HepG2 (cell line): ENCODE data around the gene PALMD. TPM values are rescaled to one million over a fixed set of nuclear protein-coding genes. Genes with fewer than 3 reads are reported as not detected.

Experiments
- CEBPG ChIP-seq: IDR thresholded peaks from 2 replicates; pipeline ENCODE4 v1.6.1; 2016
- DNMT3B ChIP-seq: conservative IDR thresholded peaks from 2 replicates; pipeline ENCODE4 v1.6.1; 2016; ENCODE audit warnings: missing biosample characterization, control low read depth
- HIVEP1 ChIP-seq: sonication (generic); formaldehyde crosslinking; IDR thresholded peaks from 2 replicates; pipeline ENCODE4 v1.4.0; 2020; ENCODE audit warnings: mild to moderate bottlenecking, missing genetic modification reagents
- HNRNPL ChIP-seq: fragments of 200-400 bp; formaldehyde crosslinking; IDR thresholded peaks from 2 replicates; pipeline ENCODE4 v1.6.1; 2017; ENCODE audit warnings: mild to moderate bottlenecking, low read depth, low read length
- IKZF5 ChIP-seq: IDR thresholded peaks from 2 replicates; pipeline ENCODE4 v1.6.1; 2018; ENCODE audit warnings: missing genetic modification reagents, mild to moderate bottlenecking, missing compliant biosample characterization
- LRRFIP1 ChIP-seq: sonication (generic); formaldehyde crosslinking; conservative IDR thresholded peaks from 2 replicates; pipeline ENCODE4 v1.4.0; 2020; ENCODE audit warnings: missing genetic modification reagents
- NFYC ChIP-seq: IDR thresholded peaks from 2 replicates; pipeline ENCODE4 v1.6.1; 2016; ENCODE audit warnings: missing genetic modification reagents, missing compliant biosample characterization
- NR1H2 ChIP-seq: sonication (generic); formaldehyde crosslinking; IDR thresholded peaks from 2 replicates; pipeline ENCODE4 v1.8.1; 2022; ENCODE audit warnings: low read depth, missing genetic modification reagents, borderline replicate concordance
- PHF5A ChIP-seq: IDR thresholded peaks from one replicate; pipeline ENCODE4 v1.6.1; 2018; ENCODE audit warnings: low read depth, missing genetic modification reagents; ENCODE audit not compliant: unreplicated experiment
- REPIN1 ChIP-seq: sonication (generic); formaldehyde crosslinking; IDR thresholded peaks from 2 replicates; pipeline ENCODE4 v1.8.0; 2022; ENCODE audit warnings: missing genetic modification reagents, low read depth, mild to moderate bottlenecking, borderline replicate concordance
- SATB2 ChIP-seq: sonication (generic); formaldehyde crosslinking; IDR thresholded peaks from 2 replicates; pipeline ENCODE4 v1.5.0; 2020; ENCODE audit warnings: missing genetic modification reagents
- SMAD9 ChIP-seq: sonication (generic); formaldehyde crosslinking; IDR thresholded peaks from 2 replicates; pipeline ENCODE4 v1.5.1; 2020; ENCODE audit warnings: mild to moderate bottlenecking, missing genetic modification reagents
- SNAPC5 ChIP-seq: sonication (generic); formaldehyde crosslinking; IDR thresholded peaks from 2 replicates; pipeline ENCODE4 v1.8.1; 2023; ENCODE audit warnings: mild to moderate bottlenecking, missing genetic modification reagents, borderline replicate concordance
- SRY ChIP-seq: sonication (generic); formaldehyde crosslinking; IDR thresholded peaks from 2 replicates; pipeline ENCODE4 v1.8.0; 2022; ENCODE audit warnings: mild to moderate bottlenecking, missing genetic modification reagents
- ZBTB14 ChIP-seq: sonication (generic); formaldehyde crosslinking; IDR thresholded peaks from 2 replicates; pipeline ENCODE4 v1.4.0; 2020; ENCODE audit warnings: missing genetic modification reagents
- ZBTB37 ChIP-seq: sonication (generic); formaldehyde crosslinking; IDR thresholded peaks from 2 replicates; pipeline ENCODE4 v1.4.0; 2020; ENCODE audit warnings: mild to moderate bottlenecking, missing genetic modification reagents
- ZFX ChIP-seq: sonication (generic); formaldehyde crosslinking; IDR thresholded peaks from 2 replicates; pipeline ENCODE4 v1.4.0; 2020; ENCODE audit warnings: mild to moderate bottlenecking, low read depth, missing genetic modification reagents, moderate library complexity
- ZFYVE20 ChIP-seq: sonication (generic); formaldehyde crosslinking; IDR thresholded peaks from 2 replicates; pipeline ENCODE4 v1.8.0; 2023; ENCODE audit warnings: low read depth, mild to moderate bottlenecking, moderate library complexity, missing genetic modification reagents, borderline replicate concordance
- ZKSCAN5 ChIP-seq: sonication (generic); formaldehyde crosslinking; IDR thresholded peaks from 2 replicates; pipeline ENCODE4 v1.5.1; 2020; ENCODE audit warnings: mild to moderate bottlenecking, missing genetic modification reagents
- ZNF256 ChIP-seq: sonication (generic); formaldehyde crosslinking; conservative IDR thresholded peaks from 2 replicates; pipeline ENCODE4 v1.4.0; 2020; ENCODE audit warnings: missing genetic modification reagents
- ZNF296 ChIP-seq: sonication (generic); formaldehyde crosslinking; conservative IDR thresholded peaks from 2 replicates; pipeline ENCODE4 v1.5.0; 2020; ENCODE audit warnings: mild to moderate bottlenecking, missing genetic modification reagents
- ZNF674 ChIP-seq: sonication (generic); formaldehyde crosslinking; IDR thresholded peaks from 2 replicates; pipeline ENCODE4 v1.5.0; 2020; ENCODE audit warnings: low read depth, mild to moderate bottlenecking, missing genetic modification reagents
- ZSCAN30 ChIP-seq: sonication (generic); formaldehyde crosslinking; IDR thresholded peaks from 2 replicates; pipeline ENCODE4 v1.5.0; 2020; ENCODE audit warnings: mild to moderate bottlenecking, missing genetic modification reagents
- polyA plus RNA-seq, 8 experiments: library from polyadenylated mRNA; depleted of rRNA in 3 of 8; stranded (reverse) in 7 of 8; unstranded in 1 of 8; fragments of >200 nt; fragmentation: Illumina TruSeq in 4 of 8; extraction: Trizol in 4 of 8; gene quantifications; 2 replicates each; pipeline versions ENCODE4 v1.2.1 to v1.2.3, GENCODE V29; 2011 to 2016; ENCODE audit warnings: low read depth in 4 of 8, missing spikeins in 1 of 8, mixed read lengths in 1 of 8; ENCODE audit not compliant: insufficient read depth in 1 of 8
- total RNA-seq, 5 experiments: library from RNA; depleted of rRNA; stranded (reverse); fragments of >200 nt; fragmentation: Illumina TruSeq; extraction: Trizol; gene quantifications; 2 replicates each; pipeline ENCODE4 v1.2.3, GENCODE V29; 2016; ENCODE audit warnings: low read depth in 1 of 5

Gene PALMD
- total and polyA plus RNA-seq, 2 of the 13 experiments (the other 11 are each of a cell fraction or from before 2014, with no cell fraction given), result 5.5 to 31.1 TPM

GRCh38 chr1:99738858-99739465 is 93.0 kb downstream of the PALMD start (continued):
- TF ChIP-seq ZFX (CRISPR knock-in tag) (no peak), DNMT3B (no peak), LRRFIP1 (CRISPR knock-in tag) (no peak), IKZF5 (CRISPR knock-in tag) (peak; percentile 37; the same call in 1 of the 2 replicates), REPIN1 (no peak), SRY (CRISPR knock-in tag) (no peak), SMAD9 (CRISPR knock-in tag) (no peak), ZBTB14 (CRISPR knock-in tag) (no peak), ZKSCAN5 (no peak), SATB2 (CRISPR knock-in tag) (no peak), ZNF296 (CRISPR knock-in tag) (no peak), ZFYVE20 (CRISPR knock-in tag) (no peak), ZNF256 (CRISPR knock-in tag) (no peak), ZNF674 (CRISPR knock-in tag) (no peak), ZBTB37 (CRISPR knock-in tag) (no peak), HIVEP1 (CRISPR knock-in tag) (no peak), CEBPG (CRISPR knock-in tag) (peak; percentile 70), NR1H2 (CRISPR knock-in tag) (no peak), ZSCAN30 (no peak), SNAPC5 (no peak), HNRNPL (no peak), PHF5A (no peak), NFYC (CRISPR knock-in tag) (no peak)
